ENCODE results near the gene CREB5.
A peak's percentile ranks its signal among the peaks of the same experiment; 100 is the strongest.

Gene CREB5

DNA sequence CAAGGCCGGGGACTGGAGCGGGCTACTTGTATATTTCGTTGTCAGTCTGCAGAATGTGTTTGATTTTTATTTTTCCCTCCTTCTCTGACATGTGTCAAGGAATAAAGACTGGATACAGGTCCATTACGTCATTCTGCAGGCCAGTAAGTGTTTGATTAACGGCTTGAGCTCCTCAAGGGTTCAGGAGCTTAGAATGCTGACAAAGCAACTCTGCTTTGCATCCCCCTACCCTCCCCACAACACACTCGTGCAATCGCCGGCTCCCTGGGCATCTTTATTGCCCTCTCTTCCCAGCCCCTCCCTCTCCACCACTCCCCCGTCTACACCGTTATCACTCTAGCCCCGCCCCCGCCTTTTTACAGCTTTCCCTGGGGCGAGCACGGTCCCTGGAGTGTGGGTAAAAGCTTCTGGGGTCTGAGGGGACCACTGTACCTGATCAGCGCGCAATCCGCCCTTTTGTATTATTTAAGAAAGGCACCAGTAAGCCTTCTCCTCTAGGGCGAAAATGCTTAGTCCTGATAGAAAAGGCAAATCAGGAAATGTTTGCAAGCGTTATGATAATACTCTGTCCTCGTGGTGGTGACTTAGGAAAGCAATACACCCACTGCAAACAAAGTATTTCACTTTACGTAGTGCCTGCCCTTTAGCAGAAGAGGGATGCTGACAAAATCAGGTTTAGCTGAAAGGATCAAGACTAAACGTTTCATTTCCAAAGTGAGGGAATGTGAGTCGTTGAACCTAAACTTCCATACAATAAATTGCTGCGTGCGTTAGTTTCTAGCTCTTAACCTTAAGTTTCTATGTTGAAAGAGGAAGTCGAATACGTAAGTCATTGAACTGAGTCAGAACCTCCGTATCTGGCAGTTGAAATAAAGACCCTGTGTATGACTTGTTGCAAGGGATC is 1.4 kb upstream of the CREB5 start:
- peaks cover 46 to 74% of the 10 kb centered on the region in 2 donors for H3K27me3 Mint-ChIP-seq
- peak overlapping the region; percentile 79 for H3K27ac Mint-ChIP-seq
- peak; percentile 13 for DNase-seq
- peaks cover 22 to 48% of the 10 kb centered on the region in 2 donors for H3K4me1 Mint-ChIP-seq
- peak; percentile 65 to 68 for ATAC-seq (replicated peaks)
- peak overlapping the region; percentile 78 to 92 for H3K4me3 Mint-ChIP-seq
- peaks cover 2 to 3% of the 10 kb centered on the region in 2 donors for H3K36me3 Mint-ChIP-seq
- no peaks in the 10 kb centered on the region for H3K9me3 Mint-ChIP-seq

DNA sequence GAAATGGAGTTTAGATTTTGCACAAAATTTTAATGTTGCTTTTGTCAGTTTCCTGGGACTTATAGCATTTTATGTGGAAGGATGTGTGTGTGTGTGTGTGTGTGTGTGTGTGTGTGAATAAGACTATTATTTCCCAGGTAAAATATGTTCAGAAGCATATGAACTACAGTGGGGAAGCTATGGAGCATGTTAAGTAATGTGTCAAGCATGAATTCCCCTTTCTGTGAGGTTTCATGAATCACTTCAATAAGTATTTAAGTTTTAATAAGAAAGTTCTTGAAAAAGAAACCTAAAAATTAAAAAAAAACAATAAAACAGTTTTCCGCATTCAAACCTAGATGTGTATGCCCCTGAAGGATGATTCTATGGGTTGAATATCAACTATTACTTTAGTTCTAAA is 693 bp downstream of the CREB5 start:
- ATAC-seq (replicated peaks): no peak
- Mint-ChIP-seq H3K36me3 (peaks cover 2 to 3% of the 10 kb centered on the region in 2 donors), H3K4me3 (no peak overlapping the region), H3K4me1 (peaks cover 20 to 42% of the 10 kb centered on the region in 2 donors), H3K27me3 (peaks cover 55 to 64% of the 10 kb centered on the region in 2 donors), H3K27ac (no peak overlapping the region), H3K9me3 (no peaks in the 10 kb centered on the region)
- no peak for DNase-seq

DNA sequence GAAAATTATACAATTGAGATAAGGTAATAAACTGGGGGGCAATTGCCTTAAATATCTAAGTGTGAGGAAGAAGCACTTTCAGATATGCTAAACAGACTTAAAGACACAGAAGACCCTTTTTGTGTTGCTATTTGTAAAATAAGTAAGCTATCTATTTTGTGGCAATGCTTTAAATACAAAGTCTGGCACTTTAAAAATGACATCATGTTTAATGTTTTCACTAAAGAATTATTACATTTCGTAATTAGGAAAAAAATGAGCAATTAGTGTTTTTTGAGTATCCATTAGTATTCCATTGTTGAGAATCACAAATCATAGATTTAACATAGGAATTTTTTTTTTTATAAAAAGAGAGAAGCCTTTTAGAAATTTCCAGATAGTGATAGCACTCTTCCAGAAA is 2.1 kb downstream of the CREB5 start:
- H3K4me1 Mint-ChIP-seq: peaks cover 15 to 30% of the 10 kb centered on the region in 2 donors
- no peak for ATAC-seq (replicated peaks)
- peaks cover 43 to 49% of the 10 kb centered on the region in 2 donors for H3K27me3 Mint-ChIP-seq
- H3K4me3 Mint-ChIP-seq: no peak overlapping the region
- no peaks in the 10 kb centered on the region for H3K9me3 Mint-ChIP-seq
- peaks cover 0 to under 1% of the 10 kb centered on the region in 2 donors for H3K36me3 Mint-ChIP-seq
- H3K27ac Mint-ChIP-seq: no peak overlapping the region
- DNase-seq: no peak

DNA sequence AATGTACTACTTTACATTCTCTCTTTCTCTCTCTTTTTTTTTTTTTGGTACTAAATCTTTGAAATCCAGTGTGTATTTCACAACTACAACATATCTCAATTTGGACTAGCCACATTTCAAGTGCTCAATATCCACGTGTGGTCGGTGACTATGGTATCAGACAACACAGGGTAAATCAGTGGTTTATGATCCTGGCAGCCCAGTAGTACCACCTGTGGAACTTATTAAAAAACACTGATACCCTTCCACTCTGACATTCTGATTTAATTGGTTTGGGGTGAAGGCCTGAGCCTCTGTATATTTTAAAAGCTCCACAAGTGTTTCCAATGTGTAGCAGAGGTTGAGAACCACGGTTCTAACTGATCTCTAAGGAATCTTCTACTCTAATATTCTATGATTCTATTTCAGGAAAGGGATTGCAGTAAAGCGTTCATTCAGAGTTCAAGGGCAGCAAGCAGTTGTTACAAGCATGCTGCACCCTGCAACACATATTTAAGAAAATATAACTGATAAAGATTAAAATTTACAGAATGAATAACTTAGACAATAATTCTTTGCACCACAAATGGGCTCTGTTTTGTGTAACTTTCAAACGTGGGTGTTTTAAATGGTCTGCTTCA is 5.1 kb downstream of the CREB5 start:
- Mint-ChIP-seq H3K4me3 (no peak overlapping the region), H3K27ac (no peak overlapping the region), H3K4me1 (peaks cover 1 to 6% of the 10 kb centered on the region in 2 donors), H3K27me3 (peaks cover 35 to 37% of the 10 kb centered on the region in 2 donors), H3K36me3 (no peaks in the 10 kb centered on the region), H3K9me3 (no peaks in the 10 kb centered on the region)
- no peak for ATAC-seq (replicated peaks)
- DNase-seq: no peak

DNA sequence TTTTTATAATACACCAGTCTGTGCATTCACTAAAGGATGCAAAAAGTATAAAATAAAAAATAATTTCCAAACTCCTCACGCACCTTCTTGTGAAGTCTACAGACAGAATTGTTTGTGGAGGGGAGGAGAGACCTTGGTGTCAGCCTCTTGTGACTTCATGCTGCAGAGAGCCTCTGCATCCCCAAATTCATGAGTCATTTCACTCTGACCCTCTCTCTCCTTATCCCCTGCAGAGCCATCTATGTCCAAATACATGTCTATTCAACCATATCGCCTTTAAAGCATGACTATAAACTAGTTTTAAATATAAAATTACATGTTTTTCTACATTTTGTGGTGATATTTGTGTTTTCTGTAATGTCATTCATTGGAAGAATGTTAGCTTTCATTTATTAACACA is 6.0 kb downstream of the CREB5 start:
- H3K9me3 Mint-ChIP-seq: no peaks in the 10 kb centered on the region
- H3K27ac Mint-ChIP-seq: no peak overlapping the region
- ATAC-seq (replicated peaks) (no peak), DNase-seq (no peak)
- H3K4me1 Mint-ChIP-seq: no peaks in the 10 kb centered on the region
- H3K27me3 Mint-ChIP-seq: peaks cover 27 to 35% of the 10 kb centered on the region in 2 donors
- H3K36me3 Mint-ChIP-seq: no peaks in the 10 kb centered on the region
- no peak overlapping the region for H3K4me3 Mint-ChIP-seq

DNA sequence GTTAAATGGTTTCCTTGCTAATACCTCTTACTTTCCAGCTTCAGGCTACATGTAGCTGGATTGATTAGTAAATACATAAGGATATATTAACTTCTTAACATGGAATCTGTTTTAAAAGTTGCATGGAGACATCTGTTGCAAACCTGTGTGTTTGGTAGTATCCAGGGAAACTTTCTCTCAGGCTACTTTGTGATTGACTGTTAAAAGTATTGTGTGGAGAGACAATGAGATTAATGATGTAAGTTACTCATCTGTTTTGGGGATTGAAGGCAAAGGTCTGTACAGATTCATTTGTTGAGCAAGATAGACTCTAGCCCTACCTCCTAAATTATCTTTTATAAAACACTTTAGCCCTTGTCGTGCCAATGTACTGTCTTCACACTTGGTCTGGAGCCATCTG is 6.6 kb downstream of the CREB5 start:
- H3K27me3 Mint-ChIP-seq: peaks cover 21 to 35% of the 10 kb centered on the region in 2 donors
- no peak overlapping the region for H3K27ac Mint-ChIP-seq
- DNase-seq: no peak
- no peaks in the 10 kb centered on the region for H3K4me1 Mint-ChIP-seq
- H3K4me3 Mint-ChIP-seq: no peak overlapping the region
- no peaks in the 10 kb centered on the region for H3K9me3 Mint-ChIP-seq
- H3K36me3 Mint-ChIP-seq: no peaks in the 10 kb centered on the region
- no peak for ATAC-seq (replicated peaks)

DNA sequence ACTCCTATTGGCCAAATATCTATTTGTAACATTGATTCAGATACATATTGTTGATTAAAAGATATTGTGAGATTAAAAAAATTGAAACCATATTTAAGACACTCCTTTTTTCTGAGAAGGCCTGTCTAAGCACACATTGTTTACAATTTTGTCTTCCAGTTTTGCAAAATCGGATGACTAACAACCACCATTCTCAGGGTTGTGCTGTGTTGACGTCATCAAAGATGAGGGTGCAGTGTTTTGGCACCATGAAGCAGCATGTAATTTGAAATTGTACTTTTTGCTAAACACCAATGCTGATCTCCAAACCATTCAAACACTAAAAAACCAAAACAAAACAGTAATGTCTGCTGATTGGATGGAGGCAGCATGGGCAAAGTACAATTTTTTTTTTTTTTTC is 7.4 kb downstream of the CREB5 start:
- Mint-ChIP-seq H3K27ac (no peak overlapping the region), H3K36me3 (no peaks in the 10 kb centered on the region), H3K4me3 (no peak overlapping the region), H3K27me3 (peaks cover 17 to 32% of the 10 kb centered on the region in 2 donors), H3K4me1 (no peaks in the 10 kb centered on the region), H3K9me3 (no peaks in the 10 kb centered on the region)
- DNase-seq (no peak), ATAC-seq (replicated peaks) (no peak)

DNA sequence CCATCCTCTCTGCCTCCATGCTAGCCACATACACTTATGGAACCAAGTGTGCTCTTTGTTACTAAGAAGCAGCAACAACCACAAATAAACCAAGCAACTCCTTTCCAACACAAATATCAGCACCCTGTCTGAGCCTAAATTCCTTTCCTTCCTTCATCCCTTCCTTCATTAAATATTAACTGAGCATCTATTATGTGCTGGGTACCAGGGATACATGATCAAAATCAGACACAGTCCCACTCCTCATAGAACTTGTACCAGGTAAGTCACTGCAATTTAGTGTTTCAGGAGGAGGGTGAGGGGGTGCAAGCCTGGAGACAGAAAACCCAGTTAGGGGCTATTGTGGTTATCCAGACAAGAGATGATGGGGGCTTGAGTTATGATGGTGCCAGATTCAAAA is 10.8 kb downstream of the CREB5 start:
- no peak overlapping the region for H3K27ac Mint-ChIP-seq
- H3K36me3 Mint-ChIP-seq: no peaks in the 10 kb centered on the region
- H3K4me1 Mint-ChIP-seq: no peaks in the 10 kb centered on the region
- DNase-seq (no peak), ATAC-seq (replicated peaks) (no peak)
- no peak overlapping the region for H3K4me3 Mint-ChIP-seq
- no peaks in the 10 kb centered on the region for H3K9me3 Mint-ChIP-seq
- H3K27me3 Mint-ChIP-seq: peaks cover 9 to 24% of the 10 kb centered on the region in 2 donors

DNA sequence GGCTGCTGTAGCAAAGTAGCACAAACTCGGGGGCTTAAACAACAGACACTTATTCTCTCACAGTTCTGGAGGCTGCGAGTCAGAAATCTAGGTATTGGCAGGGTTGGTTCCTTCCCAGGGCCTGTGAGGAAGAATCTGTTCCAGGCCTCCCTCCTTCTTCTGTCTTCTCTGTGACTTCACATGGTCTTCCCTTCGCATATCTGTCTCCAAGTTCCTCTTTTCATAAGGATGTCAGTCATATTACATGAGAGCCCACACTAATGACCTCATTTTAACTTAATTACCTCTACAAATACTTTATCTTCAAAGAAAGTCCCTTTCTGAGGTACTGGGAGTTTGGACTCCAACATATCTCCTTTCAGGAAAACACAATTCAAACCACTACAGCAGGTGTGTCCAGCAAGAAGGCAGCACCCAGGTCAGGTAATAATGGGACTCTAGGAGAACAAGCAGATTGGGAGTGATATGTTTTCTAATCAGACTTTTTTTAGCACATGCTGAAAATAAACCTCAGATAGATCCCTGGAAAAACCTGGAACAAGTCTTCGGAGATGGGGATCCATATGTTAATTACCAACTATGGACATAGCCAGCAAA is 11.7 kb downstream of the CREB5 start:
- Mint-ChIP-seq H3K36me3 (no peaks in the 10 kb centered on the region), H3K4me3 (no peak overlapping the region), H3K27ac (no peak overlapping the region), H3K9me3 (no peaks in the 10 kb centered on the region), H3K27me3 (peaks cover 13 to 28% of the 10 kb centered on the region in 2 donors), H3K4me1 (no peaks in the 10 kb centered on the region)
- ATAC-seq (replicated peaks): peak in 1 of 2 donors; percentile 34
- DNase-seq: no peak

DNA sequence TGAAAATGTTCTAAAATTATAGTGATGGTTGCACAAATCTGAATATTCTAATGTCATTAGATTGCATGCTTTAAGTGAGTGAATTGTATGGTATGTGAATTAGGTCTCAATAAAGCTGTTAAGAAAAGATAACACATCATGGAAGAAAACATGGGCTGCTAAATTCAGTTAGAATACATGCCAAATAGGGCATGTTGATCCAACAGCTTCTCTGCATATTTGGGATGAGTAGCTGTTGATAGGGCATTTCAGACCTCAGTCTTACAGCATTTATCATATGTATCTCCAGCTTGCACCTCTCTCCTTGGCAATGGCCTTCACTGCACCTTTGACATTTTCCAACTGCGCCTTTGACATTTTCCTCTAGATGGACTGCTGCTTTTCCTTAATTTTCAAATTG is 13.2 kb downstream of the CREB5 start:
- DNase-seq (no peak), ATAC-seq (replicated peaks) (no peak)
- no peaks in the 10 kb centered on the region for H3K4me1 Mint-ChIP-seq
- peaks cover 20 to 28% of the 10 kb centered on the region in 2 donors for H3K27me3 Mint-ChIP-seq
- H3K9me3 Mint-ChIP-seq: no peaks in the 10 kb centered on the region
- no peak overlapping the region for H3K4me3 Mint-ChIP-seq
- H3K36me3 Mint-ChIP-seq: no peaks in the 10 kb centered on the region
- H3K27ac Mint-ChIP-seq: no peak overlapping the region

DNA sequence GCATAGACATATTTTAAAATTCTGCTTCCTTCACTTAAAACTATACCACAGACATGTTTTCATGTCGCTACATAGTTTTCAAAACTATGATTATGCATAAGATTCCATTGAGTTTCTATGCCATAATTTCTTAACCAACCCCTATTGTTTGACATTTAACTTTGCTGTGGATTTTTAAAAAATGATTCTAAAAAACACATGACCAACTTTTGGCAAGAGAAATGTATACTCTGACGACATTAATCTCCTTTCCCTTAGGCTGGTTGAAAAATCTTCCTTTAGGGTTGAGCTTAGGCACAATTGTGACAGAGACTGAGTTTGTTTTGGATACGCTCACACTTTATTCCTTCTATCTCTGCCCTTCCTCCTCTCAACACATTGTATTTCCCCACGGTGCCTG is 14.9 kb downstream of the CREB5 start:
- H3K27me3 Mint-ChIP-seq: peaks cover 23 to 25% of the 10 kb centered on the region in 2 donors
- no peaks in the 10 kb centered on the region for H3K9me3 Mint-ChIP-seq
- no peak overlapping the region for H3K27ac Mint-ChIP-seq
- DNase-seq (no peak), ATAC-seq (replicated peaks) (no peak)
- H3K36me3 Mint-ChIP-seq: no peaks in the 10 kb centered on the region
- no peak overlapping the region for H3K4me3 Mint-ChIP-seq
- H3K4me1 Mint-ChIP-seq: no peaks in the 10 kb centered on the region

DNA sequence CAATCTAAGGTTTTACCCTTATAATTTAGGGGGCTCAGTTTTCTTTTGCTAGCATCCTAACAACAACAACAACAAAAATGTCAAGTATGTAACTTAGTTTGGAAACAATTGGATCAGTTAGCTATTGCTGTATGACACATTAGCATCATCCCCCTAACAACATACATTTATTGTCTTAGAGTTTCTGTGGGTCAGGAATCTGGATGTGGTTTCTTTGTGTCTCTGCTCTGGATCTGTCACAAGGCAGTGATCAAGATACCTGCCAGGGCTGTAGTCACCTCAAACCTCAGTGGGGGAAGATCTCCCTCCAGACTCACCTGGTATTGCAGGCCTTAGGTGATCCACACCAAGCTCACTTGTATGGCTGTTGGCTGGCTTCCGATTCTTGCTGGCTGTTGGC is 18.3 kb downstream of the CREB5 start:
- peaks cover 21 to 34% of the 10 kb centered on the region in 2 donors for H3K27me3 Mint-ChIP-seq
- no peak overlapping the region for H3K27ac Mint-ChIP-seq
- peaks cover 0 to 5% of the 10 kb centered on the region in 2 donors for H3K4me1 Mint-ChIP-seq
- DNase-seq (no peak), ATAC-seq (replicated peaks) (no peak)
- H3K9me3 Mint-ChIP-seq: no peaks in the 10 kb centered on the region
- H3K36me3 Mint-ChIP-seq: no peaks in the 10 kb centered on the region
- H3K4me3 Mint-ChIP-seq: no peak overlapping the region

DNA sequence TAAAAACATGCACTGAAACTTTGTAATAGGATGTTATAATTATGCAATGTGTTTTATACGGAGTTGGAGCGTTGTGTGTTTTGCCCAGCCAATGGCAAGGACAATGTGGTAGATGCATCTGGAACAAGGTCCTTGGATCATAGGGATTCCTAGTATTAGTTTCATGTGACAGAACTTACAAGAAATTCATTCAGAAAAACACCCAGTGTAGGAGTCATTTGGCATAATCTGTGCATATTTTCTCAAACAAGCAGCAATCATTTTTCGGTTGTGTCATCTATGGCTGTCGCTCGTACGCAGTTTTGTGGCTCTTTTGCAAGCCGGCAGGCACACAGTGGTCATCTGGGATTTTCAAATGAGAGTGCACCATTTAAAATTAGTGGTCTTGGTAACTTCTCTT is 19.8 kb downstream of the CREB5 start:
- no peak overlapping the region for H3K4me3 Mint-ChIP-seq

DNA sequence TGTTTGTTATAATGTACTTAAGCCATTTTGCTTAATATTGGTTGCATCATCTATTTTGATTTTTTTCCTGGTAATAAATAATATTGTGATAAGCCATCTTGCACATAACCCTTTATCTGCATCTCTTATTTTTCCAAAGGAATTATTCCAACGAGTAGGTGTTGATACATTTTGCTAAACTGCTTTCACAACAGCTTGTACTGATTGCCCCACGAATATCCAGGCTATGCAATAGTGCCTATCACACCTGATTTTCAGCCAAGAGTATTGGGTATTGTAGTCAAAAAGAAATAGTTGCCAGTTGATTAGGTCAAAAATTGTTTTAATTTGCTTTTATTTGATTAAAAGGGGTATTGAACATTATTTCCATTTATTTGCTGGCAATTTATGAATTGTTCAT is 20.7 kb downstream of the CREB5 start:
- ATAC-seq (replicated peaks): no peak
- no peak overlapping the region for H3K4me3 Mint-ChIP-seq
- no peak overlapping the region for H3K27ac Mint-ChIP-seq
- H3K36me3 Mint-ChIP-seq: no peaks in the 10 kb centered on the region
- DNase-seq: no peak
- H3K4me1 Mint-ChIP-seq: peaks cover 0 to 5% of the 10 kb centered on the region in 2 donors
- H3K9me3 Mint-ChIP-seq: no peaks in the 10 kb centered on the region
- peaks cover 22 to 30% of the 10 kb centered on the region in 2 donors for H3K27me3 Mint-ChIP-seq

More for the DNA sequence above, 19.8 kb downstream of the CREB5 start:
- ATAC-seq (replicated peaks): no peak
- Mint-ChIP-seq H3K27ac (no peak overlapping the region), H3K4me1 (peaks cover 0 to 5% of the 10 kb centered on the region in 2 donors), H3K36me3 (no peaks in the 10 kb centered on the region), H3K27me3 (peaks cover 21 to 34% of the 10 kb centered on the region in 2 donors), H3K9me3 (no peaks in the 10 kb centered on the region)
- no peak for DNase-seq
